Fibroblast of the aortic adventitia (primary cell): Measurements from ENCODE around the gene FNDC1. TPM values are rescaled to one million over a fixed set of nuclear protein-coding genes. Genes with fewer than 3 reads are reported as not detected.

Experiments
- DNase-seq: peaks from one replicate; pipeline ENCODE4 v3.0.0-alpha.2; 2010; ENCODE audit warnings: low read depth
- H3K4me3 ChIP-seq: 2 replicates; pipeline ENCODE4 v1.5.1; 2011; ENCODE audit warnings: low read depth, mild to moderate bottlenecking, control low read depth, low read length, moderate library complexity
- total RNA-seq: library from RNA; depleted of rRNA; stranded (reverse); fragments of >200 nt; gene quantifications from 2 replicates; pipeline ENCODE4 v1.2.3, GENCODE V29; 2012; ENCODE audit warnings: low replicate concordance
- TF ChIP-seq, protein P1 (sequence below): IDR thresholded peaks from 2 replicates; pipeline ENCODE4 v1.5.1; 2011; ENCODE audit warnings: mild to moderate bottlenecking, low read length, control low read depth, inconsistent platforms; ENCODE audit not compliant: insufficient read depth

Gene FNDC1
- total RNA-seq, 1 donor: 1.6 TPM

- TF ChIP-seq, protein P1, sequence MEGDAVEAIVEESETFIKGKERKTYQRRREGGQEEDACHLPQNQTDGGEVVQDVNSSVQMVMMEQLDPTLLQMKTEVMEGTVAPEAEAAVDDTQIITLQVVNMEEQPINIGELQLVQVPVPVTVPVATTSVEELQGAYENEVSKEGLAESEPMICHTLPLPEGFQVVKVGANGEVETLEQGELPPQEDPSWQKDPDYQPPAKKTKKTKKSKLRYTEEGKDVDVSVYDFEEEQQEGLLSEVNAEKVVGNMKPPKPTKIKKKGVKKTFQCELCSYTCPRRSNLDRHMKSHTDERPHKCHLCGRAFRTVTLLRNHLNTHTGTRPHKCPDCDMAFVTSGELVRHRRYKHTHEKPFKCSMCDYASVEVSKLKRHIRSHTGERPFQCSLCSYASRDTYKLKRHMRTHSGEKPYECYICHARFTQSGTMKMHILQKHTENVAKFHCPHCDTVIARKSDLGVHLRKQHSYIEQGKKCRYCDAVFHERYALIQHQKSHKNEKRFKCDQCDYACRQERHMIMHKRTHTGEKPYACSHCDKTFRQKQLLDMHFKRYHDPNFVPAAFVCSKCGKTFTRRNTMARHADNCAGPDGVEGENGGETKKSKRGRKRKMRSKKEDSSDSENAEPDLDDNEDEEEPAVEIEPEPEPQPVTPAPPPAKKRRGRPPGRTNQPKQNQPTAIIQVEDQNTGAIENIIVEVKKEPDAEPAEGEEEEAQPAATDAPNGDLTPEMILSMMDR: no peak
- no peak for DNase-seq
- H3K4me3 ChIP-seq: no peak overlapping the region
Observed at GRCh38 chr6:159304641-159305040, 135.4 kb downstream of the FNDC1 start.

GRCh38 chr6:159305159-159305558 lies 136.0 kb downstream of the FNDC1 start:
- TF ChIP-seq, protein P1: no peak
- no peak overlapping the region for H3K4me3 ChIP-seq
- DNase-seq: no peak

- TF ChIP-seq, protein P1: no peak
Observed at GRCh38 chr6:159305804-159306537, 136.8 kb downstream of the FNDC1 start.

GRCh38 chr6:159307246-159307790 lies 138.1 kb downstream of the FNDC1 start:
- H3K4me3 ChIP-seq: no peak overlapping the region
- no peak for DNase-seq
- TF ChIP-seq, protein P1: no peak

More at GRCh38 chr6:159305804-159306537, 136.8 kb downstream of the FNDC1 start:
- H3K4me3 ChIP-seq: no peak overlapping the region
- no peak for DNase-seq

GRCh38 chr6:159308198-159308597 lies 139.0 kb downstream of the FNDC1 start:
- H3K4me3 ChIP-seq: no peak overlapping the region
- DNase-seq: no peak
- TF ChIP-seq, protein P1: no peak

DNA sequence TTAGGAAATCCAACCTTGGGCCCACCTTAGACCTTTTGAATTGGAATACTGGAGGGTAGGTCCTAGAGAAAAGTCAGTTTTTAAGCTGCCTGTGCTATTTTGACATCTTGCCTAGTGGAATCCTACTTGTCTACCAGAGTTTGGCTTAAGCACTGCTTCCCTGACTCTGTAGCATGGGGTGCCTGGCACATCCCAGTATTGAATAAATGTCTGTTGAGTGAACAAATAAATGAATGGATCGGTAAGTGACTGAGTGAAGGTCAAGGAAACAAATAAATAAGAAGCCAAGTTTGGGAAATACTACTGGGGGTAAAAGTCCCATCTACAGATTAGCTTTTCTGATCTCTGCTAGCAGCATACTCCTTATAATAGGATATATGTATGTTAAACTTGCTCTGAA lies 140.5 kb downstream of the FNDC1 start:
- no peak overlapping the region for H3K4me3 ChIP-seq
- DNase-seq: no peak
- TF ChIP-seq, protein P1: no peak

DNA sequence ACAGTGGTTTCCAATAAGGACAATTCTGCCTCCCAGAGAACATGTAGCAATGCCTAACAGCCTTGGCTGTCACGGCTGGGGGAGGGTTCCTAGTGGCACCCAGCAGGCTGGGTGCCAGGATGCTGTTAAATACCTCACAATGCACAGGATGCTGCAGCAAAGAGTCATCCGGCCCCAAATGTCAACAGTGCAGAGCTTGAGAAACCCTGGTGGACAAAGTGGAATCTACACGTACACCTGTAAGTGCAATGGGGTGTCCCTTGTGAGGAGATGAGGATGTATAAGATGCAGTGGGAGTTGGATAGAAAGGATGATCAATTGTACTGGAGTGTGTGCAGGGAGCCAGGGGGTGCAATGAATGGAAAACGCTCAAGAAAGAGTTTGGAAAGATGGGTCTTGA lies 142.4 kb downstream of the FNDC1 start:
- TF ChIP-seq, protein P1: no peak
- H3K4me3 ChIP-seq: no peak overlapping the region
- DNase-seq: no peak
